ENCODE measurements around the gene PRAMEF14. TPM values are rescaled to one million over a fixed set of nuclear protein-coding genes. Genes with fewer than 3 reads are reported as not detected.
"Not testable (repeated sequence)": the region's sequence is repeated elsewhere in the genome, so short reads cannot be mapped to it uniquely, and the experiment has no call there.

PRAMEF14 gene
- total RNA-seq, result not detected in 2 replicates

- not testable (repeated sequence) for DNase-seq (ENCODE audit: low read depth); H3K4me3 ChIP-seq (ENCODE audit: low read depth, low read length)
Observed at GRCh38 chr1:13347034-13347433, at the start of gene PRAMEF14. PRAMEF14 (minus strand) TSS chr1:13347134; CDS start chr1:13345314, 1,820 bp downstream.

GRCh38 chr1:13395311-13395710 is 48.4 kb upstream of the PRAMEF14 start:
- not testable (repeated sequence) for DNase-seq (ENCODE audit: low read depth); H3K4me3 ChIP-seq (ENCODE audit: low read depth, low read length)

GRCh38 chr1:13394761-13395160 is 47.8 kb upstream of the PRAMEF14 start:
- not testable (repeated sequence) for H3K4me3 ChIP-seq (ENCODE audit: low read depth, low read length); DNase-seq (ENCODE audit: low read depth)

- not testable (repeated sequence) for DNase-seq (ENCODE audit: low read depth); H3K4me3 ChIP-seq (ENCODE audit: low read depth, low read length)
Observed at GRCh38 chr1:13393004-13393403, 46.1 kb upstream of the PRAMEF14 start.

GRCh38 chr1:13389332-13389731 is 42.4 kb upstream of the PRAMEF14 start, which contains the start of gene PRAMEF17:
PRAMEF17 (plus strand) TSS chr1:13389632; CDS start chr1:13389658, 26 bp downstream.
- H3K4me3 ChIP-seq (ENCODE audit: low read depth, low read length); DNase-seq (ENCODE audit: low read depth): not testable (repeated sequence)

- not testable (repeated sequence) for H3K4me3 ChIP-seq (ENCODE audit: low read depth, low read length); DNase-seq (ENCODE audit: low read depth)
Observed at GRCh38 chr1:13380380-13380779, 33.4 kb upstream of the PRAMEF14 start.

- not testable (repeated sequence) for DNase-seq (ENCODE audit: low read depth); H3K4me3 ChIP-seq (ENCODE audit: low read depth, low read length)
Observed at GRCh38 chr1:13378983-13379382, 32.0 kb upstream of the PRAMEF14 start.

- not testable (repeated sequence) for H3K4me3 ChIP-seq (ENCODE audit: low read depth, low read length); DNase-seq (ENCODE audit: low read depth)
Observed at GRCh38 chr1:13368544-13368943, 21.6 kb upstream of the PRAMEF14 start.

GRCh38 chr1:13366536-13366935 is 19.6 kb upstream of the PRAMEF14 start:
- H3K4me3 ChIP-seq (ENCODE audit: low read depth, low read length); DNase-seq (ENCODE audit: low read depth): not testable (repeated sequence)

GRCh38 chr1:13364928-13365327 is 18.0 kb upstream of the PRAMEF14 start:
- DNase-seq (ENCODE audit: low read depth); H3K4me3 ChIP-seq (ENCODE audit: low read depth, low read length): not testable (repeated sequence)

- not testable (repeated sequence) for DNase-seq (ENCODE audit: low read depth); H3K4me3 ChIP-seq (ENCODE audit: low read depth, low read length)
Observed at GRCh38 chr1:13362364-13362763, 15.4 kb upstream of the PRAMEF14 start.

- not testable (repeated sequence) for H3K4me3 ChIP-seq (ENCODE audit: low read depth, low read length)
- peak; percentile 43 for TF ChIP-seq CTCF (conservative IDR thresholded peaks at IDR 0.05; ENCODE audit: low read depth, low read length)
- peak; percentile 3 for DNase-seq (ENCODE audit: low read depth)
Observed at GRCh38 chr1:13356774-13357173, 9.8 kb upstream of the PRAMEF14 start.

GRCh38 chr1:13354475-13354874 is 7.5 kb upstream of the PRAMEF14 start:
- not testable (repeated sequence) for H3K4me3 ChIP-seq (ENCODE audit: low read depth, low read length); DNase-seq (ENCODE audit: low read depth)

GRCh38 chr1:13353476-13353875 is 6.5 kb upstream of the PRAMEF14 start:
- DNase-seq (ENCODE audit: low read depth); H3K4me3 ChIP-seq (ENCODE audit: low read depth, low read length): not testable (repeated sequence)

- H3K4me3 ChIP-seq (ENCODE audit: low read depth, low read length), result not testable (repeated sequence)
Observed at GRCh38 chr1:13342496-13342895, 4.4 kb downstream of the PRAMEF14 start.

GRCh38 chr1:13315281-13315680 is 31.7 kb downstream of the PRAMEF14 start, which contains the start of gene PRAMEF15:
PRAMEF15 (plus strand) TSS chr1:13315581; CDS start chr1:13318408, 2,827 bp downstream.
- not testable (repeated sequence) for DNase-seq (ENCODE audit: low read depth); H3K4me3 ChIP-seq (ENCODE audit: low read depth, low read length)

More at GRCh38 chr1:13342496-13342895, 4.4 kb downstream of the PRAMEF14 start:
- not testable (repeated sequence) for DNase-seq (ENCODE audit: low read depth)

GRCh38 chr1:13303239-13303638 is 43.7 kb downstream of the PRAMEF14 start, which contains the start of gene PRAMEF33:
PRAMEF33 (plus strand) TSS chr1:13303539; CDS start chr1:13305955, 2,416 bp downstream.
- not testable (repeated sequence) for H3K4me3 ChIP-seq (ENCODE audit: low read depth, low read length); DNase-seq (ENCODE audit: low read depth)

- DNase-seq (ENCODE audit: low read depth), result not testable (repeated sequence)
Observed at GRCh38 chr1:13302197-13302596, 44.7 kb downstream of the PRAMEF14 start.

GRCh38 chr1:13298699-13299098 is 48.2 kb downstream of the PRAMEF14 start:
- not testable (repeated sequence) for H3K4me3 ChIP-seq (ENCODE audit: low read depth, low read length); DNase-seq (ENCODE audit: low read depth)

More at GRCh38 chr1:13302197-13302596, 44.7 kb downstream of the PRAMEF14 start:
- not testable (repeated sequence) for H3K4me3 ChIP-seq (ENCODE audit: low read depth, low read length)

All from epithelial cell of proximal tubule (primary cell).